Panc1 (cell line): ENCODE data around the gene MILR1. TPM values are rescaled to one million over a fixed set of nuclear protein-coding genes. Genes with fewer than 3 reads are reported as not detected.

Source experiments
- ATAC-seq: fragments of 200-7000 bp; cut with Tn5 transposase; 2 replicates; pipeline ENCODE4 v1.9.1; 2020; ENCODE audit warnings: mild to moderate bottlenecking, moderate library complexity
- BruUV-seq: library from RNA; stranded (reverse); fragments of 400-500 nt; replicated peaks from 2 replicates; lab custom pipeline; 2021; lab: Mats Ljungman, UMichigan
- CTCF ChIA-PET: fragments of 300-600 bp; sonication (Branson Sonifier 250); formaldehyde crosslinking; loops from one replicate; lab custom pipeline; 2022; ENCODE audit warnings: antibody characterized with exemption; lab: Charles Lee
- POLR2A ChIA-PET: fragments of 300-600 bp; sonication (Branson Sonifier 250); formaldehyde crosslinking; loops from one replicate; lab custom pipeline; 2022; ENCODE audit warnings: antibody characterized with exemption; lab: Charles Lee
- DNase-seq: peaks from one replicate; pipeline ENCODE4 v3.0.0-alpha.2; 2010; ENCODE audit warnings: low read depth, low spot score
- H3K27ac ChIP-seq: 2 replicates; pipeline ENCODE4 v1.5.1; 2011; ENCODE audit warnings: mild to moderate bottlenecking, low read length, inconsistent platforms
- H3K27me3 ChIP-seq: fragments of 200-500 bp; sonication (Bioruptor generic); 2 replicates; pipeline ENCODE4 v1.6.0; 2014; ENCODE audit warnings: low read length, inconsistent platforms; ENCODE audit not compliant: control insufficient read depth, insufficient read depth
- H3K36me3 ChIP-seq: fragments of 200-500 bp; sonication (Bioruptor generic); 2 replicates; pipeline ENCODE4 v1.5.1; 2014; ENCODE audit warnings: inconsistent platforms, mild to moderate bottlenecking, low read length, moderate library complexity; ENCODE audit not compliant: control insufficient read depth, insufficient read depth
- H3K4me1 ChIP-seq: 2 replicates; pipeline ENCODE4 v1.5.1; 2011; ENCODE audit warnings: inconsistent platforms, mild to moderate bottlenecking, low read length, moderate library complexity; ENCODE audit not compliant: control insufficient read depth, insufficient read depth
- H3K4me3 ChIP-seq, 2 experiments: 2 replicates each; pipeline ENCODE4 v1.5.1; 2011 to 2012; ENCODE audit warnings: low read depth in 2 of 2, low read length in 2 of 2, mild to moderate bottlenecking in 2 of 2, inconsistent platforms in 1 of 2, moderate library complexity in 1 of 2
- H3K9me3 ChIP-seq: fragments of 200-500 bp; sonication (Bioruptor generic); 2 replicates; pipeline ENCODE4 v1.5.1; 2014; ENCODE audit warnings: low read depth, mild to moderate bottlenecking, inconsistent platforms, low read length, moderate library complexity; ENCODE audit not compliant: control insufficient read depth, insufficient read depth
- CTCF ChIP-seq: fragments of 450-650 bp; IDR thresholded peaks from 2 replicates; pipeline ENCODE4 v1.5.1; 2017; ENCODE audit warnings: mild to moderate bottlenecking
- POLR2AphosphoS5 ChIP-seq: IDR thresholded peaks from 2 replicates; pipeline ENCODE4 v1.6.1; 2012; ENCODE audit warnings: mild to moderate bottlenecking, low read depth, low read length, moderate library complexity
- REST ChIP-seq, 2 experiments: IDR thresholded peaks; 2 replicates each; pipeline ENCODE4 v1.6.1; 2011 to 2012; ENCODE audit warnings: low read depth in 2 of 2, control low read depth in 1 of 2, low read length in 1 of 2, mild to moderate bottlenecking in 1 of 2, moderate library complexity in 1 of 2; ENCODE audit not compliant: insufficient read depth in 1 of 2
- SIN3A ChIP-seq: IDR thresholded peaks from 2 replicates; pipeline ENCODE4 v1.6.1; 2012; ENCODE audit warnings: low read depth, mild to moderate bottlenecking, low read length, moderate library complexity, borderline replicate concordance; ENCODE audit not compliant: insufficient read depth
- TCF7L2 ChIP-seq: IDR thresholded peaks from 2 replicates; pipeline ENCODE4 v1.6.1; 2011; ENCODE audit warnings: mild to moderate bottlenecking, low read depth, low read length, inconsistent platforms
- in situ Hi-C: cut with HindIII; loops from 2 replicates; pipeline ENCODE4 v1.10.0; 2016; ENCODE audit warnings: low sequenced_read_pairs, low pct_unique_long_range_greater_than_20kb
- intact Hi-C: fragments of 100-400 bp; cut with micrococcal nuclease; formaldehyde crosslinking; loops from one replicate; pipeline ENCODE4 v1.10.0; 2022; ENCODE audit not compliant: unreplicated experiment
- total RNA-seq: library from RNA; stranded (reverse); gene quantifications from one replicate; pipeline ENCODE4 v1.2.1, GENCODE V29; 2021; ENCODE audit not compliant: unreplicated experiment

MILR1 gene
- total RNA-seq, 1 experiment from 2014 or later: not detected

GRCh38 chr17:64412944-64413381, 36.0 kb upstream of the MILR1 start:
- TF ChIP-seq SIN3A (no peak), POLR2AphosphoS5 (no peak), TCF7L2 (no peak), REST (IDR thresholded peaks at IDR 0.05; ENCODE audit: insufficient read depth in 1 of 2, low read depth in 2 of 2, low read length in 1 of 2) (no peak), CTCF (no peak)
- intact Hi-C loops (no loop called here), in situ Hi-C loops (no loop called here)
- CTCF ChIA-PET: interaction anchor here (0.5 to 0.6 kb wide), 2 partner anchors 9 to 17 kb away, joined by 5 to 6 read pairs; no protein-coding TSS in a partner anchor
- no peaks in the 10 kb centered on the region for H3K36me3 ChIP-seq
- no peak overlapping the region for H3K27ac ChIP-seq
- H3K4me1 ChIP-seq: no peaks in the 10 kb centered on the region
- H3K4me3 ChIP-seq: no peak overlapping the region
- ATAC-seq (no peak), DNase-seq (no peak)
- POLR2A ChIA-PET: no interaction called here
- no peaks in the 10 kb centered on the region for H3K9me3 ChIP-seq
- H3K27me3 ChIP-seq: no peaks in the 10 kb centered on the region
- no TSS peak for BruUV-seq

- ATAC-seq: no peak
- Histone ChIP-seq H3K36me3 (no peaks in the 10 kb centered on the region), H3K4me1 (no peaks in the 10 kb centered on the region; the same call in 1 of the 2 replicates), H3K4me3 (no peak overlapping the region), H3K9me3 (no peaks in the 10 kb centered on the region), H3K27ac (no peak overlapping the region), H3K27me3 (no peaks in the 10 kb centered on the region)
- ChIA-PET CTCF (no interaction called here), POLR2A (no interaction called here)
- no peak for DNase-seq
- BruUV-seq: no TSS peak
- in situ Hi-C loops (no loop called here), intact Hi-C loops (no loop called here)
- no peak for TF ChIP-seq CTCF
- TF ChIP-seq SIN3A: no peak
- no peak for TF ChIP-seq TCF7L2
- no peak for TF ChIP-seq REST (IDR thresholded peaks at IDR 0.05; ENCODE audit: insufficient read depth in 1 of 2, low read depth in 2 of 2, low read length in 1 of 2)
- no peak for TF ChIP-seq POLR2AphosphoS5
These were observed 35.4 kb upstream of the MILR1 start for GRCh38 chr17:64413513-64413912.
